Left colon (tissue), 2 donors: ENCODE data around the gene ATP6V1D. TPM values are rescaled to one million over a fixed set of nuclear protein-coding genes. Genes with fewer than 3 reads are reported as not detected.
"Not testable (repeated sequence)": the region's sequence is repeated elsewhere in the genome, so short reads cannot be mapped to it uniquely, and the experiment has no call there.

ENCODE experiments used
- ATAC-seq: fragments of 200-7000 bp; cut with Tn5 transposase; one replicate; pipeline ENCODE4 v1.9.1; 2020; ENCODE audit warnings: mild to moderate bottlenecking, moderate library complexity
- DNase-seq, 2 donors: peaks; one replicate each; pipeline ENCODE4 v3.0.0-alpha.2; 2020
- intact Hi-C, 2 donors: fragments of 100-400 bp; cut with DNase I in 1 of 2; cut with micrococcal nuclease in 1 of 2; formaldehyde crosslinking; loops; one replicate each; pipeline versions ENCODE4 v1.11.2 to v1.14.0; 2022; cut with DNase I, micrococcal nuclease
- total RNA-seq, 2 donors: library from RNA; stranded (reverse); fragmentation: NEBNext Ultra II Directional; extraction: Animal tissue kit (Norgen Biotek cat#: 25700); gene quantifications; one replicate each; pipeline ENCODE4 v1.2.1, GENCODE V29; 2021
- donor health status: DM: no; HTN: no; CAD: no.
- donor health status: DM: yes; HTN: yes; CAD: no.

ATP6V1D gene
- total RNA-seq, 2 donors from 2014 or later, result 80.3 to 91.2 TPM

DNA sequence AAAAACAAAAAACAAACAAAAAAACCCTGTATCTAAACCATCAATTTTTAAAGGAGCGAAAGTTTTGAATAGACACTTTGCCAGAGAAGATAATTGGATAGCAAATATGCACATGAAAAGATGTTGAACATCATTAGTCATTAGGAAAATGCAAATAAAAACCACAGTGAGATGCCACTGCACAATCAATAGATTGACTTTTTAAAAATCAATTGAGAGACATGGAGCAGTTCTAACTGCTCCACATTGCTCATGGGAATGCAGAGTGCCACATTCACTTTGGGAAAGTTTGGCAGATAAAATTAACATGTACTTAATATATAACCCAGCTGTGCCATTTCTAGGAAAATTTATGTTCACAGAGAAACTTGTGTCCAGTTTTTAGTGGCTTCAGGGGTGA lies 13.2 kb upstream of the ATP6V1D start:
- intact Hi-C loops, result no loop called here
- ATAC-seq, result no peak
- DNase-seq, result no peak

DNA sequence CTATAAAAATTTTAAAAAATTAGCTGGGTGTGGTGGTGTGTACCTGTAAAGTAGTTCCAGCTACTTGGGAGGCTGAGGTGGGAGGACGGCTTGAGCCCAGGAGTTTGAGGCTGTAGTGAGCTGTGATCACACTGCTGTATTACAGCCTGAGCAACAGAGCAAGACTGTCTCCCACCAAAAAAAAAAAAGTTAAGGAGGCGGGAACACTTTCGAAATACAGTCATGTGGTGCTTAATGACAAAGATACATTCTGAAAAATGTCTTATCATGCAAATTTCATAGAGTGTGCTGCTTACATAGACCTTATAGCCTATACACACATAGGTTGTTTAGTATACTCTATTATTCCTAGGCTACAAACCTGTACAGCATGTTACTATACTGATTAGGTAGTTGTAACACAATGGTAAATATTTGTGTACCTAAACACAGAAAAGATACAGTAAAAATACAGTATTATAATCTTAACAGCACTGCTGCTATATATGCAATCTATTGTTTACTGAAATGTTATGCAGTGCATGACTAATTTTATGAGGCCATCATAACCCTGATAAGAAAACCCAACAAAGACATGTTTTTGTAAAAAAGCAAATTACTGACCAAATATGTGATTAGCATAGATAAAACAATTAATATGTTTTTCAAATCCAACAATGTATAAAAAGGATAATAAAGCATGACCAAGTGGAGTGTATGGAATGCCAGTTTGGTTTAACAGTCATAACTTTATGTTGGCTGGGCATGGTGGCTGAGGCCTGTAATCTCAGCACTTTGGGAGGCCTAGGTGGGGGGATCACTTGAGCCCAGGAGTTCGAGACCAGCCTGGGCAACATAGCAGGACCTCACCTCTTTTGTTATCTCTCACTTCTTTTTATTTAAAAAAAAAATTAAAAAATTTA lies 11.9 kb upstream of the ATP6V1D start:
- no peak for DNase-seq
- ATAC-seq, result peak; percentile 21
- intact Hi-C loops, result no loop called here

DNA sequence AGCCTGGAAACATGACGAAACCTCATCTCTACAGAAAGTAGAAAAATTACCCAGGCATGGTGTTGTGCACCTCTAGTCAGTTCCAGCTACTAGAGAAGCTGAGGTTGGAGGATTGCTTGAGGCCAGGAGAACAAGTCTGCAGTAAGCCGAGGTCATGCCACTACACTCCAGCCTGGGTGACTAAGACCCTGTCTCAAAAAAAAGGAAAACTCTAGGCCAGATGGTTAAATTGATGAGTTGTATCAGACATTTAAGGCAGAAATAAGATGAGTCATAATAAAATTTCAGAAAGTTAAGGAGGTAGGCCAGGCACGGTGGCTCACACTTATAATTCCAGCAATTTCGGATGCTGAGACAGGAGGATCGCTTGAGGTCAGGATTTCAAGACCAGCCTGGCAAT lies 11.2 kb upstream of the ATP6V1D start:
- ATAC-seq, result no peak
- DNase-seq, result no peak

DNA sequence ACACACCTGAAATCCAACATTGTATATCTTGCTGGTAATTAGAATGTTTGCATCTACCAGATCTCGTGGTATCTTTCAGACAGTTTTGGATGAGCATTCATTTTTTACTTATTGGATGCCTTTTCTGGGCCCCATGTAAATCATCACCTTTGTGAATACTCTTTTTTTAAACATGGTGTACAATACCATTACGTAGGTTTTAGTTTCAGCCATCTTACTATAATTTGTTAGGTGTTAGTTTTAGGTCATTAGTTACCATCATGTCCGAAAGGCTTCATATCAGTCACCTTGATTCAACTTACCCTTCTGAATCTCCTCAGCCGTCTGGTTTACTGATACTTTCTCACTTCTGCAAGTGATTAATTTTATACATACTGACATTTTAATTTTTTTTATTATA lies 5.9 kb upstream of the ATP6V1D start:
- intact Hi-C loops, result no loop called here
- DNase-seq (no peak), ATAC-seq (no peak)

More for the DNA sequence above, 11.2 kb upstream of the ATP6V1D start:
- intact Hi-C loops, result no loop called here

DNA sequence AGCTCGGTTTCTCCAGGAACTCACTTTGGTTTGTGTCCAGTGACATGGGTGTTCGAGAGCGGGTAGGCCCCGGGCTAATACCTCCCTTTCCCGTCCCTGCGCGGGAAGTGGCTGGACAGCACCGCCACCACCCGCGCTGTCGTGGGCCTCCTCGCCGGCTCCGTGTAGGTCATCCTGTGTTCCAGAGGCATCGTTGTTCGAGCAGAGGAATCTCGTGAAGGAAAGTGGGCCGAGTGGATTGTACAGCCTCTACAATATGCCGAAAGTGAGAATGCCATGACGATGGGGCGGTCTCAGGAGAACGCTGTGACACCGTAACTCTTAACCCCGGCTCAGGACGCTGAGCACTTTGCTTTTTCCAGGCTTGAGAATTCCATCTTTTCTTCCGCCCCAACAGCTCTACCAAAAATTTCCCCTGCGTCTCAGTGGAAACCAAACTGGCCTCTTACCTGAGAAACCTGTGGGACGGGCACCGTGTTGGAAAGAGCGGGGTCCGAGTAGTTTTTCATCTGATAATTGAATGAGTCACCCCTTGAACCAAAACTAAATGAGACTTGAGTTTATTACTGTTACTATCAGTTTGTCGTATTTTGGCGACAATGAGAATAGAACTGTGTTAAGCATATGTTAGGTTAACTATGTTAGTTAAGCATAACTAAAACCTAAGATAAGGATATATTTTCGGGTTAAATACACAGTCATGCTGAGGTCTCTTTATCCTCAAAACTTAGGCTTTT lies 1.0 kb upstream of the ATP6V1D start:
- DNase-seq (no peak), ATAC-seq (peak; percentile 49)
- intact Hi-C loops, result no loop called here

DNA sequence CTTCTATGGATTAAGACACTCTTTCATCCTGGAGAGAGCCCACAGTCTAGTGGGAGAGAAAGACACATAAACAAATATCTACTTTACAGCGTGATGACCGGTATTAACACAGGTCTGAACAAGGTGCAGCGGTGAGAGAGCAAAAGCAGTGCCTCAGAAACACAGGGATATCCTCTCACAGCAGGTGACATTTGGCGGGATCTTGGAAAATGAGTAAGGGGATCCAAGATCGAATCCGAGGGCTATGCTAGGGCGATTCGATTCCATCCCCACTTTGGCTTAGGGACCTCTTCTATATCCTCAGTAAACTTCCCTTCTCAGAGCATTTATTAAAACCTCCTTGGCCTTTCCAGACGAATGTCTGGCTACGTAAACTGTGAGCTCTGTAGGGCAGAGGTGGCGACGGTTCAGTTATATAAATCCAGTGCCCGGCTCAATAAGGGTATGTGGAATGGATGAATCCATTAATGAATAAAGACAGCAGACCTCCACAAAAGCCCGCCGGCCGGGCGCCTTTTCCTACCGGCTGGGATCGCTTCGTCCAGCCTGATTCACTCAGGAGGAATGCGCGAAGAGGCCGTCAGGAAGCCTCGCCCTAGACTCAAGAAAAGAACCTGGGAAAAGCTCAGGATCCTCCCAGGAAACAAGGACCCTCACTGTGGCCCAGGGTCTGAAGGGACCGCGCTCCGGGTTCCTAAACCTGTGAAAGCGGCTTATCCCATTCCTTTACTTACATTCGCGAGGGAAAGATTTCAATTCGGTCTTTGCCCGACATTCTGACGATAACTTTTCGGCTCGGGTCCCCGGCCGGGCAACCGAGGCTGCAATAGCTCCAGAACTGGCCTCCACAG lies 455 bp downstream of the ATP6V1D start:
- peak; percentile 7 for ATAC-seq
- DNase-seq, result peak in 1 of 2 donors; percentile 42
- intact Hi-C loops, result no loop called here

DNA sequence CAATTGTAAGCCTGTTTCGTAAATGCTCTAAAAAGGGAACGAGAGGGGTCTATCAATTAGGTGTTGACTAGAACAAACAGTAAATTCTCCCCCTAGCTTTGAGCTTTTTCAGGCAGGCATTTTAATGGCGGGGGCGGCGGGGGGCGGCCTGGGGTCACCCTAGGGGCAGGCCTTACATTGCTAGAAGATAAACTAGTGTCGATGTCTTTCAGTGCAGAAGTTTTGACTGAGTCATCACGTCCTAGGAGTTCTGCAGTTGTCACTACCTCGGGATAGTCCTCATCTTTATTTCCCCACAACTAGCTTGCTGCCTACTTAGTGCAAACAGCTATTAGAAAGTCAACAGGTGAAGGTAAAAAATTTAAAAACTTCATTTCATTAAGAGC lies 1.6 kb downstream of the ATP6V1D start:
- DNase-seq (no peak), ATAC-seq (no peak)
- intact Hi-C loops, result no loop called here

DNA sequence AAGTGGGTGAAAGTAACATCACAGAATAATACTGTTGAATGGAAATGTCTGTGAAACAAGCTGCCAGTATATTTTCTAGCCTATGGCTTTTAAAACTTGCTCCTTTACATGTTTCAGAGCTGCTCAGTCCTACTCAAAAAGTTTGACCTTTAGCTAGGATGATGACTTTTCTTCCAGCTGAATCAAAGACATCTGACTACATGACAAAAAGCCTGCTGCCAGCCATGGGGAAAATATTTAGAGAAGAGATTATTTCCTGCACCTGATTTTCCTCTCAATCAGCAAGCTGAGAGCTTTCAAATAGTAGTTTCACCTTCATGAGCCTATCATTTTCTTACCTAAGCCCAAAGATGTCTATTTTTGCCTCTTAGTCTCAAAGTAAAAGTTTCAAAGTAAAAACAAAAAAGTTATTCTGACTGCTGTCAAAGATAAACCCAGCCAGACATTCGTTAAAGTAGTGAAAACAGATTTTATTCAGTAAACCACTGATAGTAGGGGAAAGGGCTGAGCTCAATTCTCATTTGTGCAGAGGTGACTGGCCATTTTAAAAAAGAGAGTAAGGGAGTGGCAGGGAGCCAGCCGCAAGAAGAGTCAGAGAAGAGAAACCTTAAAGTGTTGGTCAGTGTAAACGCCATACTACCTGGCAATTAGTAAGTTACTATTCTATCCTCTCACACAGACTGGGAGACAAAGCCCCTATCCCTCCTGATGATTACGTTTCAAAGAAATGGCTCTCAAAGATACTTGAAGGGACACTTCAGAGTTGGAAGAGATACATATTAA lies 2.2 kb downstream of the ATP6V1D start:
- ATAC-seq, result no peak
- intact Hi-C loops, result no loop called here
- DNase-seq, result no peak

DNA sequence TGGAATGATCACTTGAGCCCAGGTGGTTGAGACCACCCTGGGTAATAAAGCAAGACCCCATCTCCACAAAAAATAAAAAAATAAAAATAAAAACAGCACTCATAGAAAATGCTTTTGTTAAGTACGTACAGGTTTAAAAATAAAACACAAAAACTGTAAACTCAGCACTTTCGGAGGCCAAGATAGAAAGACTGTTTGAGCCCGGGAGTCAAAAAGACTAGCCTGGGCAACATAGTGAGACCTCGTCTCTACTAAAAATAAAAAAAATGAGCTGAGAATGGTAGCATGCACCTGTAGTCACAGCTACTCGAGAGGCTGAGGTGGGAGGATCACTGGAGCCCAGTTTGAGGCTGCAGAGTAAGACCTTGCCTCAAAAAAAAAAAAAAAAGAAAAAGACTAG lies 7.5 kb downstream of the ATP6V1D start:
- ATAC-seq (no peak), DNase-seq (no peak)
- intact Hi-C loops, result no loop called here

DNA sequence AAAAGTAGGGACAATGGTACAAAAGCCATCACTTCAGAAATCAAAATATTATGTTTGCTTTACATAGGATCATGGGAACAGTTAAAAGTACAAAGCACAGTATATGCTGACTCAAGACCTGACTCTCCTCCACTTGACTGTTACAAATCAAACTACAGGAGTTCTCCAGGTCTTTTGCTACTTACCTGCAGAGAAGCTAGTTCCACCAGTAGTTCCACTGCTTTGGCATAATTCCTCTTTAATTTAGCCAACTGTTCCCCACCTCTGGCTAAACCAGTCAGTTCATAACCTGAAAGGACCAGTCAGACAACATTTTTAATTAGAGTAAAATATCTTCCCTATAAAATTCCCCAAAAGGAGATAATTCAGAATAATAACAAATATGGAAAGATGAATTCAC lies 14.0 kb downstream of the ATP6V1D start:
- intact Hi-C loops, result no loop called here
- ATAC-seq (no peak), DNase-seq (no peak)

DNA sequence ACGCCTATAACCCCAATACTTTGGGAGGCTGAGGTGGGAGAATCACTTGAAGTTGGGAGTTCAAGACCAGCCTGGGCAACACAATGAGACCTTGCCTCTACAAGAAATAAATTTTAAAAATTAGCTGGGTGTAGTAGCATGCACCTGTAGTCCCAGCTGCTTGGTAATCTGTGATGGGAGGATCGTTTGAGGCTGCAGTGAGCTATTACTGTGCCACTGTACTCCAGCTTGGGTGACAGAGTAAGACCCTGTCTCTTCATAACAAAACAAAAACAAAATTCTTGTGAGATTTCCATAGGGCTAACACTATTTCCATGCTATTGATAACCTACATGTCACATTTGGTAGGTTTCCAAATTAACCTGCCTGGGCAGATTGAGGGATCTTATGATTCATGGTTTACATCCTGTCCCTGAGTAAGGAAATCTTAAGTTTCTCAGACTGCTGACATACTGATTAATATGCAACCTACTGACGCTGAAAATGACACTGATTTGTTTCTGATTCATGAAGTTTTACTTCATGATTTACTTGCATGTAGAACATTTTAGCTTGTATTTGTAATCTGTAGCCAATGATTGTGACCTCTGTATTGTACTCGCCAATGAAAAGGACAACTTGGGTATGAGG lies 15.9 kb downstream of the ATP6V1D start:
- intact Hi-C loops, result no loop called here
- ATAC-seq (no peak), DNase-seq (no peak)

DNA sequence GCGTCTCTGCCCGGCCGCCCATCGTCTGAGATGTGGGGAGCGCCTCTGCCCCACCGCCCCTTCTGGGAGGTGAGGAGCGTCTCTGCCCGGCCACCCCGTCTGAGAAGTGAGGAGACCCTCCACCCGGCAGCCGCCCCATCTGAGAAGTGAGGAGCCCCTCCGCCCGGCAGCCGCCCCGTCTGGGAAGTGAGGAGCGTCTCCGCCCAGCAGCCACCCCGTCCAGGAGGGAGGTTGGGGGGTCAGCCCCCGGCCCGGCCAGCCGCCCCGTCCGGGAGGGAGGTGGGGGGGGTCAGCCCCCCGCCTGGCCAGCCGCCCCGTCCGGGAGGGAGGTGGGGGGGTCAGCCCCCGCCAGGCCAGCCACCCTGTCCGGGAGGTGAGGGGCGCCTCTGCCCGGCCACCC lies 18.4 kb downstream of the ATP6V1D start:
- ATAC-seq, intact Hi-C loops, DNase-seq: not testable (repeated sequence)

DNA sequence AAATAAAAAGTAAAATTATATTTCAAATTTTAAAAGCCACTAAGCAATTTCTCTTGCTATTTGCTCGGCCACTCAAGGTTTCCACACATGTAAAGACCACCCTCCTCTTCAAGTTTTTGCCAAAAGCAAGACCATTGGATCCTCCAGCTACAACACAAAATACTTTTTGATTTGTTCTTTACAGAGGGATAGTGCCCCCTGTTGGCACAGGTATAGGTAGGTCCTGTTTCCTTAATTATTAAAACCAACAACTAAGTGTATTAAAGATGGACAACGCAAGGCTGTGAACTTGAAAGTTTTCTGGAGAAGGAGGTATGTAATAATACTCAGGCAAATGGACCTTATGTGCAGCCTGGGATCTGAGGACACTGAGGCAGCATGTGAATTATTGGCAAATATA lies 23.8 kb downstream of the ATP6V1D start:
- intact Hi-C loops, result no loop called here
- no peak for DNase-seq
- ATAC-seq, result peak; percentile 30

DNA sequence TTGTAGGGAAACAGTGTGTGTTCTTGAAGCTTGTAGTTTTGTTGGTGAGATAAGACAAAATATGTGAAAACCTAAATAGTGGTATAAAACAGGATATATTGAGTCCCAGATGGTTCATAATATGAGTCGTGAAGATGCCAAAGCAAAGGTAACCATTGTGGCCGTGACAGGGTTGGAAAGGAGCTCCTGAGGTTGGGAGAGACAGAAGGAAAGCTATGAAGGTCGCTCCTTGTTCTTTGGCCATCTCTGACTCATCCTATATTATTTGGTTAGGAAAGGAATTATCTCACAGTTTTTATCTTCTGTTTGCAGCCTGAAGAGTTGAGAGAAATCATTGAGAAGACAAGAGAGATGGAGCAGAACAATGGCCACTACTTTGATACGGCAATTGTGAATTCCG lies 27.1 kb downstream of the ATP6V1D start:
- intact Hi-C loops, result no loop called here
- ATAC-seq, result no peak
- no peak for DNase-seq

DNA sequence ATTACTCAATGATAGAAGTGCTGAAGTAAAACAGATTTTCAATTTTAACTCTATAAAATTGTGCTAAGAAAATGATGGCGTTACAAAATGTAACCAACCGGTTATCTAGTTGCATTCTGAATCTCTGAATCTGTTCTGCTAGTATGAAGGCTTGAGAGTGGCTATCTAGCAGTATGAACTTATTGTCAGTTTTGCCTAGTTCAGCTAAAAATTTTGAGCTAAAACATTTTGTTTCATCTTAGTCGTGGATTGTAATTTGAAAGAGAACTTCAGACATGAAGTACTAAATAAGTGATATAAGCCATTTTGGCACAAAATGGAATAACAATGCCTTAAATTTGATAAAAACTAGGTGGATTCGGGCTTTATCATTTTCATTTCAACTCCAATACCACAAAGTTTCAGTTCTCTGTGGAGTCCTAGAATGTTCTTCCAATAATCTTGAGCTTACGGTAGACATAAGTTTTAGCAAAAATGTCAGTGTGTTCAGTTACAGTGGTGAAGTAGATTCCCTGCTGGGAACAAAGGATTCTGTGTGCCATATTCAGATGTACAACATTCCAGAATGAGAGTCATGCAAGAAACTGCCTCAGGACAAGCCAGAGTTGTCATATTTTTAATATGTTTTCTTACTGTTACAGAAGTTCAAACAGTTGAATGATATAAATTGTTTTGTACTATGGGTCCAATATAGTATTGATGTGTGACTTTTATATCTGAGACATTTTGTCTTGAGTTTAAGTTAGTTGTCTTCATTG lies 28.1 kb downstream of the ATP6V1D start:
- DNase-seq (no peak), ATAC-seq (no peak)
- intact Hi-C loops, result no loop called here

DNA sequence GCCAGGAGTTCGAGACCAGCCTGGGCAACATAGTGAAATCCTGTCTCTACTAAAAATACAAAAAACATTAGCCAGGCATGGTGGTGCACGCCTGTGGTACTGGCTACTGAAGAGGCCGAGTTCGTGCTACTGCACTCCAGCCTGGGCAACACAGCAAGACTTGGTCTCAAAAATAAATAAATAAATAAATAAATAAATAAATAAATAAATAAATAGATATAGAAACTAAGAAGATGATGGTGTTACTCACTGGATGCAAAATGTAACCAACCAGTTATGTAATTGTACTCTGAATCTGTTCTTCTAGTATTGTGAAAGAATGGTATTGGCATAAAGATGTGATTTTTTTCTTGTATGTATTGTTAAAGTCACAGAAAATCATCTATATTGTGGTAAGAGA lies 29.9 kb downstream of the ATP6V1D start:
- ATAC-seq, intact Hi-C loops, DNase-seq: not testable (repeated sequence)

DNA sequence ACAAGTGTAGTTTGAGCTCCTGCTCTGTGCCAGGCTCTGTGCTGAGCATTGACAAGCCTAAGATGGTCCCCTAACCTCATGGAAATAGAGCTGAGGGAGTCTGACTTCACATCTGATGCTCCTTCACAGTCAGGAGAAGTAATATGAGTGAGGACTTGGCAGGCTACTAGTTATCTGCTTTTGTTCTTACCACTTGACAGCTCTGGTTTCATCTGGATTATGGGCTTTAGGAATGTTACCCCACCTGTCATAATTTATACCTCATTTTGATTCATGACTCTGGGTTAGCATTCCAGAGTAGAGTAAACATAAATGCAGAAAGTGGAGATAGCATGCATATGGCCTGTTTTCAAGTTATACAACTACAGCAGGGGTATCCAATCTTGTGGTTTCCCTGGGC lies 40.5 kb downstream of the ATP6V1D start:
- intact Hi-C loops, result no loop called here
- DNase-seq (no peak), ATAC-seq (no peak)

DNA sequence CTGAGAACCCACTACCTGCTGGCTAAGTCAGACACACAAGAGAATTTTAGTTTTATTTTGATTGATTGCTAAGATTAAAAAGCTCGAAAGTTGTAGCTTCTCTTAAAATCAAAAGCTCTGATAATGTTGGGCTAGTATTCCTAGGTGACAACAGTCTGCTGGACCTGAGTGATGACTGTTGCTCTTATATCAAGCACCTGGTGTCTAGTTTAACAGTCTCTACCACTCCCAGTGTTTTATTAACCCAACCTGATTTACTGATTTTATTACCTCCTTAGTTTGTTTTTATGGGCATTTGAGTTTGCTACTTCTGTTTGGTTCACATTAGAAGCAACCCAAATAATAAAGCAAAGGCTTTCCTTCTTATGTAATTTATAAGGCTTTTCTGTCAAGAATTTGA lies 41.8 kb downstream of the ATP6V1D start:
- no peak for DNase-seq
- ATAC-seq, result peak; percentile 66
- intact Hi-C loops, result no loop called here
